K562 (cell line): ENCODE results near the gene STK4. TPM values are rescaled to one million over a fixed set of nuclear protein-coding genes. Genes with fewer than 3 reads are reported as not detected.

Source experiments
- ARID2 ChIP-seq: fragments of 450-650 bp; IDR thresholded peaks from 2 replicates; pipeline ENCODE4 v1.6.1; 2017; ENCODE audit warnings: antibody characterized with exemption, mild to moderate bottlenecking
- ARNT ChIP-seq, 2 experiments: fragments of 450-650 bp; IDR thresholded peaks; 2 replicates each; pipeline ENCODE4 v1.6.1; 2016; ENCODE audit warnings: mild to moderate bottlenecking in 1 of 2
- BRCA1 ChIP-seq, 2 experiments: fragments of 450-650 bp in 1 of 2; sonication (generic) in 1 of 2; formaldehyde crosslinking in 1 of 2; IDR thresholded peaks; 2 replicates each; pipeline versions ENCODE4 v1.5.0 to v1.6.1; 2017 to 2020; ENCODE audit warnings: mild to moderate bottlenecking in 1 of 2, missing genetic modification reagents in 1 of 2
- CGGBP1 ChIP-seq: fragments of 250-450 bp; sonication (Bioruptor Pico); IDR thresholded peaks from 2 replicates; pipeline ENCODE4 v1.9.0; 2021; ENCODE audit warnings: mild to moderate bottlenecking
- ETV1 ChIP-seq: fragments of 450-650 bp; conservative IDR thresholded peaks from 2 replicates; pipeline ENCODE4 v1.6.1; 2016; ENCODE audit warnings: missing genetic modification characterization, control low read depth, low read depth, missing compliant biosample characterization
- GMEB1 ChIP-seq: fragments of 250-450 bp; sonication (Bioruptor Pico); IDR thresholded peaks from 2 replicates; pipeline ENCODE4 v1.4.0; 2020; ENCODE audit warnings: mild to moderate bottlenecking
- HDGF ChIP-seq: fragments of 450-650 bp; IDR thresholded peaks from 2 replicates; pipeline ENCODE4 v1.6.1; 2016
- HNRNPL ChIP-seq: fragments of 200-400 bp; formaldehyde crosslinking; IDR thresholded peaks from 2 replicates; pipeline ENCODE4 v1.6.1; 2017; ENCODE audit warnings: low read depth, mild to moderate bottlenecking, low read length
- IRF2 ChIP-seq: sonication (generic); formaldehyde crosslinking; IDR thresholded peaks from 2 replicates; pipeline ENCODE4 v1.8.1; 2022; ENCODE audit warnings: mild to moderate bottlenecking, missing genetic modification reagents
- KLF1 ChIP-seq: fragments of 450-650 bp; IDR thresholded peaks from 2 replicates; pipeline ENCODE4 v1.6.1; 2016; ENCODE audit warnings: missing genetic modification characterization, missing compliant biosample characterization
- PHB2 ChIP-seq: fragments of 450-650 bp; IDR thresholded peaks from 2 replicates; pipeline ENCODE4 v1.6.1; 2017; ENCODE audit warnings: low read depth
- PKNOX1 ChIP-seq: fragments of 450-650 bp; IDR thresholded peaks from 2 replicates; pipeline ENCODE4 v1.6.1; 2016
- RERE ChIP-seq: sonication (generic); formaldehyde crosslinking; IDR thresholded peaks from 2 replicates; pipeline ENCODE4 v1.8.0; 2023; ENCODE audit warnings: missing genetic modification reagents, mild to moderate bottlenecking, borderline replicate concordance
- RFX7 ChIP-seq: fragments of 250-450 bp; sonication (Bioruptor Pico); IDR thresholded peaks from 2 replicates; pipeline ENCODE4 v1.5.1; 2021; ENCODE audit warnings: mild to moderate bottlenecking
- TCF3 ChIP-seq: sonication (generic); formaldehyde crosslinking; IDR thresholded peaks from 2 replicates; pipeline ENCODE4 v1.4.0; 2020; ENCODE audit warnings: mild to moderate bottlenecking, missing genetic modification reagents
- THRAP3 ChIP-seq: fragments of 450-650 bp; IDR thresholded peaks from 2 replicates; pipeline ENCODE4 v1.6.1; 2016; ENCODE audit warnings: mild to moderate bottlenecking, inconsistent platforms, borderline replicate concordance
- ZNF277 ChIP-seq: fragments of 250-450 bp; sonication (Bioruptor Pico); IDR thresholded peaks from 2 replicates; pipeline ENCODE4 v1.8.0; 2022; ENCODE audit warnings: inconsistent platforms, mild to moderate bottlenecking, moderate library complexity, borderline replicate concordance
- polyA plus RNA-seq, 8 experiments: library from polyadenylated mRNA; depleted of rRNA in 4 of 8; stranded (reverse) in 5 of 8; unstranded in 3 of 8; fragments of >200 nt; fragmentation: Nextera tagmentation in 2 of 8; fragmentation: Illumina TruSeq in 1 of 8; extraction: Ambion mirVana in 2 of 8; extraction: Trizol in 1 of 8; gene quantifications; 2 replicates each; pipeline versions ENCODE4 v1.2.1 to v1.2.3, GENCODE V29; 2011 to 2014; ENCODE audit warnings: inconsistent platforms in 1 of 8, missing spikeins in 1 of 8
- total RNA-seq, 7 experiments: library from RNA; depleted of rRNA in 6 of 7; stranded (reverse); fragments of >200 nt in 6 of 7; fragmentation: Illumina TruSeq in 2 of 7; extraction: Trizol in 2 of 7; gene quantifications; 2 replicates each; pipeline versions ENCODE4 v1.2.1 to v1.2.3, GENCODE V29; 2011 to 2021; ENCODE audit warnings: low replicate concordance in 1 of 7

The STK4 gene
- total and polyA plus RNA-seq, 9 of the 15 experiments (the other 6 are each of a cell fraction or from before 2014, with no cell fraction given) = 11.9 to 30.6 (median 22.2) TPM

GRCh38 chr20:44966030-44966961 is at the start of gene STK4 (continued):
- TF ChIP-seq RFX7 (CRISPR knock-in tag) (no peak), ETV1 (tag) (peak; percentile 92), TCF3 (CRISPR knock-in tag) (no peak; the same call in none of the 2 replicates), RERE (CRISPR knock-in tag) (no peak), ARID2 (no peak), KLF1 (tag) (peak; percentile 85), HDGF (no peak), PKNOX1 (peak; percentile 25; the same call in 1 of the 2 replicates), ZNF277 (CRISPR knock-in tag) (no peak), HNRNPL (peak; percentile 93), BRCA1 (IDR thresholded peaks at IDR 0.05) (no peak), BRCA1 (CRISPR knock-in tag; IDR thresholded peaks at IDR 0.05) (no peak), THRAP3 (no peak), IRF2 (CRISPR knock-in tag) (no peak), GMEB1 (CRISPR knock-in tag) (peak; percentile 85), PHB2 (no peak), CGGBP1 (CRISPR knock-in tag) (no peak), ARNT (IDR thresholded peaks at IDR 0.05) (no peak)
